Esophagus muscularis mucosa (tissue), 4 donors: ENCODE data around the gene RELB.

Source experiments
- EP300 ChIP-seq: sonication (generic); formaldehyde crosslinking; IDR thresholded peaks from one replicate; pipeline ENCODE4 v1.6.1; 2017; ENCODE audit warnings: antibody characterized with exemption
- POLR2A ChIP-seq: fragments of 450-650 bp; IDR thresholded peaks from one replicate; pipeline ENCODE4 v1.6.1; 2017; ENCODE audit warnings: antibody characterized with exemption, moderate library complexity, mild to moderate bottlenecking, low read depth
- POLR2AphosphoS5 ChIP-seq, 2 donors: sonication (generic); formaldehyde crosslinking; IDR thresholded peaks; one replicate each; pipeline ENCODE4 v1.6.1; 2017; ENCODE audit warnings: antibody characterized with exemption in 2 of 2
- TF ChIP-seq, protein P1 (sequence below), 3 experiments: fragments of 200-600 bp in 2 of 3; fragments of 450-650 bp in 1 of 3; sonication (generic) in 2 of 3; IDR thresholded peaks; one replicate each; pipeline ENCODE4 v1.5.1; 2017 to 2019; ENCODE audit warnings: antibody characterized with exemption in 3 of 3, mild to moderate bottlenecking in 2 of 3, moderate library complexity in 1 of 3

GRCh38 chr19:45011959-45012358, 10.7 kb downstream of the RELB start:
- TF ChIP-seq, protein P1, sequence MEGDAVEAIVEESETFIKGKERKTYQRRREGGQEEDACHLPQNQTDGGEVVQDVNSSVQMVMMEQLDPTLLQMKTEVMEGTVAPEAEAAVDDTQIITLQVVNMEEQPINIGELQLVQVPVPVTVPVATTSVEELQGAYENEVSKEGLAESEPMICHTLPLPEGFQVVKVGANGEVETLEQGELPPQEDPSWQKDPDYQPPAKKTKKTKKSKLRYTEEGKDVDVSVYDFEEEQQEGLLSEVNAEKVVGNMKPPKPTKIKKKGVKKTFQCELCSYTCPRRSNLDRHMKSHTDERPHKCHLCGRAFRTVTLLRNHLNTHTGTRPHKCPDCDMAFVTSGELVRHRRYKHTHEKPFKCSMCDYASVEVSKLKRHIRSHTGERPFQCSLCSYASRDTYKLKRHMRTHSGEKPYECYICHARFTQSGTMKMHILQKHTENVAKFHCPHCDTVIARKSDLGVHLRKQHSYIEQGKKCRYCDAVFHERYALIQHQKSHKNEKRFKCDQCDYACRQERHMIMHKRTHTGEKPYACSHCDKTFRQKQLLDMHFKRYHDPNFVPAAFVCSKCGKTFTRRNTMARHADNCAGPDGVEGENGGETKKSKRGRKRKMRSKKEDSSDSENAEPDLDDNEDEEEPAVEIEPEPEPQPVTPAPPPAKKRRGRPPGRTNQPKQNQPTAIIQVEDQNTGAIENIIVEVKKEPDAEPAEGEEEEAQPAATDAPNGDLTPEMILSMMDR (IDR thresholded peaks at IDR 0.05) = no peak
- TF ChIP-seq POLR2A (no peak), POLR2AphosphoS5 (IDR thresholded peaks at IDR 0.05) (no peak), EP300 (no peak)
